ENCODE measurements around the gene NARS2.
"Not testable (repeated sequence)": the region's sequence is repeated elsewhere in the genome, so short reads cannot be mapped to it uniquely, and the experiment has no call there.

NARS2 gene

GRCh38 chr11:78539506-78539905 is 35.2 kb downstream of the NARS2 start:
- DNase-seq = no peak

- no peak for DNase-seq
Measured at GRCh38 chr11:78536933-78537332, 37.7 kb downstream of the NARS2 start.

- no peak for DNase-seq
Measured at GRCh38 chr11:78535920-78536319, 38.7 kb downstream of the NARS2 start.

GRCh38 chr11:78535027-78535426 is 39.6 kb downstream of the NARS2 start:
- no peak for DNase-seq

- no peak for DNase-seq
Measured at GRCh38 chr11:78533399-78533798, 41.3 kb downstream of the NARS2 start.

- DNase-seq = no peak
Measured at GRCh38 chr11:78532991-78533390, 41.7 kb downstream of the NARS2 start.

- DNase-seq = no peak
Measured at GRCh38 chr11:78526497-78527146, 48.0 kb downstream of the NARS2 start.

GRCh38 chr11:78525720-78526119 is 48.9 kb downstream of the NARS2 start:
- no peak for DNase-seq

GRCh38 chr11:78520230-78520629 is 54.4 kb downstream of the NARS2 start:
- no peak for DNase-seq

- DNase-seq = no peak
Measured at GRCh38 chr11:78516281-78516680, 58.4 kb downstream of the NARS2 start.

- no peak for DNase-seq
Measured at GRCh38 chr11:78514922-78515502, 59.7 kb downstream of the NARS2 start.

GRCh38 chr11:78513085-78513484 is 61.6 kb downstream of the NARS2 start:
- DNase-seq = not testable (repeated sequence)

- no peak for DNase-seq
Measured at GRCh38 chr11:78510597-78510996, 64.1 kb downstream of the NARS2 start.

GRCh38 chr11:78510025-78510596 is 64.6 kb downstream of the NARS2 start:
- DNase-seq = no peak

- DNase-seq = no peak
Measured at GRCh38 chr11:78504708-78505107, 70.0 kb downstream of the NARS2 start.

- no peak for DNase-seq
Measured at GRCh38 chr11:78504181-78504580, 70.5 kb downstream of the NARS2 start.

- no peak for DNase-seq
Measured at GRCh38 chr11:78499971-78500370, 74.7 kb downstream of the NARS2 start.

GRCh38 chr11:78497293-78497692 is 77.4 kb downstream of the NARS2 start:
- no peak for DNase-seq

- DNase-seq = no peak
Measured at GRCh38 chr11:78493413-78493975, 81.2 kb downstream of the NARS2 start.

GRCh38 chr11:78492973-78493372 is 81.7 kb downstream of the NARS2 start:
- DNase-seq = no peak

- DNase-seq = no peak
Measured at GRCh38 chr11:78489184-78489583, 85.5 kb downstream of the NARS2 start.

GRCh38 chr11:78478536-78478935 is 96.1 kb downstream of the NARS2 start:
- no peak for DNase-seq

GRCh38 chr11:78476066-78476465 is 98.6 kb downstream of the NARS2 start:
- DNase-seq = no peak

GRCh38 chr11:78474451-78474850 is 100.2 kb downstream of the NARS2 start:
- DNase-seq = no peak
